OCI-LY1 (cell line): Measurements from ENCODE around the gene SCAMP2.

Experiments
- EZH2 ChIP-seq: fragments of 200-600 bp; sonication (generic), shearing (Covaris generic); IDR thresholded peaks from 2 replicates; pipeline ENCODE4 v1.8.0; 2017; ENCODE audit warnings: borderline replicate concordance, mixed run types, mild to moderate bottlenecking, antibody characterized with exemption, low read length, moderate library complexity, mixed read lengths
- TF ChIP-seq, protein P1 (sequence below): fragments of 200-600 bp; sonication (generic), shearing (Covaris generic); IDR thresholded peaks from 2 replicates; pipeline ENCODE4 v1.5.1; 2017; ENCODE audit warnings: mild to moderate bottlenecking, antibody characterized with exemption, low read length, moderate library complexity, mixed read lengths

DNA sequence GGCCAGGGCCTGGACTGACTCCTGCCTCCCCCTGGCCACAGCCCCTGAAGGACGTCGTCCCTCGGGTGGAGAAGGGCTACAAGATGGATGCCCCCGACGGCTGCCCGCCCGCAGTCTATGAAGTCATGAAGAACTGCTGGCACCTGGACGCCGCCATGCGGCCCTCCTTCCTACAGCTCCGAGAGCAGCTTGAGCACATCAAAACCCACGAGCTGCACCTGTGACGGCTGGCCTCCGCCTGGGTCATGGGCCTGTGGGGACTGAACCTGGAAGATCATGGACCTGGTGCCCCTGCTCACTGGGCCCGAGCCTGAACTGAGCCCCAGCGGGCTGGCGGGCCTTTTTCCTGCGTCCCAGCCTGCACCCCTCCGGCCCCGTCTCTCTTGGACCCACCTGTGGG lies 70.9 kb downstream of the SCAMP2 start:
- TF ChIP-seq, protein P1, sequence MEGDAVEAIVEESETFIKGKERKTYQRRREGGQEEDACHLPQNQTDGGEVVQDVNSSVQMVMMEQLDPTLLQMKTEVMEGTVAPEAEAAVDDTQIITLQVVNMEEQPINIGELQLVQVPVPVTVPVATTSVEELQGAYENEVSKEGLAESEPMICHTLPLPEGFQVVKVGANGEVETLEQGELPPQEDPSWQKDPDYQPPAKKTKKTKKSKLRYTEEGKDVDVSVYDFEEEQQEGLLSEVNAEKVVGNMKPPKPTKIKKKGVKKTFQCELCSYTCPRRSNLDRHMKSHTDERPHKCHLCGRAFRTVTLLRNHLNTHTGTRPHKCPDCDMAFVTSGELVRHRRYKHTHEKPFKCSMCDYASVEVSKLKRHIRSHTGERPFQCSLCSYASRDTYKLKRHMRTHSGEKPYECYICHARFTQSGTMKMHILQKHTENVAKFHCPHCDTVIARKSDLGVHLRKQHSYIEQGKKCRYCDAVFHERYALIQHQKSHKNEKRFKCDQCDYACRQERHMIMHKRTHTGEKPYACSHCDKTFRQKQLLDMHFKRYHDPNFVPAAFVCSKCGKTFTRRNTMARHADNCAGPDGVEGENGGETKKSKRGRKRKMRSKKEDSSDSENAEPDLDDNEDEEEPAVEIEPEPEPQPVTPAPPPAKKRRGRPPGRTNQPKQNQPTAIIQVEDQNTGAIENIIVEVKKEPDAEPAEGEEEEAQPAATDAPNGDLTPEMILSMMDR, result no peak
- TF ChIP-seq EZH2, result no peak
